WI38 (cell line): ENCODE data around the gene SYPL1.

Experiments used
- H3K4me3 ChIP-seq: 2 replicates; pipeline ENCODE4 v1.5.1; 2011; ENCODE audit warnings: low read depth, mild to moderate bottlenecking, control low read depth, low read length
- CTCF ChIP-seq: IDR thresholded peaks from 2 replicates; pipeline ENCODE4 v1.5.1; 2012; ENCODE audit warnings: low read depth, mild to moderate bottlenecking, control low read depth, low read length

The SYPL1 gene

GRCh38 chr7:106050002-106050745 is 61.9 kb downstream of the SYPL1 start:
- no peak overlapping the region for H3K4me3 ChIP-seq
- no peak; the same call in 1 of the 2 replicates for TF ChIP-seq CTCF

GRCh38 chr7:106049139-106049752 is 62.9 kb downstream of the SYPL1 start:
- TF ChIP-seq CTCF = no peak
- H3K4me3 ChIP-seq = no peak overlapping the region

DNA sequence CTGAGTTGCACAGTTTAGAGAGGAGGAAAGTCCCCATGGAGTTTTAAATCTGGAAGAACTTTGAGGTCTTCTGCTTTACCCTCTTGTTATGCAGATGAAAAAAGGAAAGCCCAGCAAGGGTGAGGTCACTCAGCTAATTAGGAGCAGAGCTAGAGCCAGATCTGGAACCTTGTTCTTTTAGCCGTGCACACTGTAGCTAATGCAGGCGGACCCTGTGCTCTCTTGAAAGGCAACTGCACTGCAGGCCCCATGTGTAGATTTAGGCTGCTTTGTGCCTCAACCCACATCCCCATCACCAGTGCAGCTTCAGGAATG is 63.4 kb downstream of the SYPL1 start:
- H3K4me3 ChIP-seq = no peak overlapping the region
- TF ChIP-seq CTCF = no peak

DNA sequence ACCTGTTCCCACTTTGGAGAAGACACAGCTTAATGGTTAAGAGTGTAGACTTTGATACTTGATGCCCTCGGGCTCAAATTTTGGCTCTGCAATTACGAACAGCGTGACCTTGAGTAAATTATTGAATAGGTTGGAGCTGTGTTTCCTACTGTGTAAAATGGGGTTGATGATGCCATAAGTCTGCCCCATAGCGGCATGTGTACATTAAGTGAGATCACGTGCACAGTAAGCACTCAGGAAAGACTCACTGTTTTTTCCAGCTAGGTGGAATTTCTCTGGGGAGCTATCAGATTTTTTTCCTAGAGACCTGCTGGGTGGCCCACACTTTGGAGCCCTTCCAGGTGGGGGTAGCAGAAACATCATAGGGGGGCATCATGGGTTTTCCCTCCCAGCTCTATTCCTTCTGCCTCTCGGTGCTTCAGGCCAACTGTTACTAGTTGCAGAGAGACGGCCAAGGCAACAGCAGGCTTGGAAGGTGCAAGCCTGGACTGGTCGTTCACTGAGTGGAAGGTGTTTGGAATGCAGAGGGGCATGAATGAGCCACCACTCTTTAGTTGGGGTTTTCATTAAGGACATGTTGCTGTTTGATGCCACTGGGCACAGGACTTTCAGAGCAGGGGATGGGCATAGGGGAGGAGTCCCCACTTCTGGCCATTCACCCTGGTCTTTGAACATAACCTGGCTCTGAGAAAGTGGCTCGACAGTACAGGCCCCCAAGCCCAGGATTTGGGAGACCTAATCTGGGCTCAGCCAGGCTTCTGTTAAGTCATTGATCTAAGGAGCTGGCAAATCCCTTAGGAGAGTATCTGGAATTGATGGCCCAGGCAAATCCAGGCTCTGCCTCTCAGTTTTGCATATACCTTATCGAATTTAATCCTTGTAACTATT is 64.0 kb downstream of the SYPL1 start:
- no peak overlapping the region for H3K4me3 ChIP-seq
- no peak for TF ChIP-seq CTCF

GRCh38 chr7:106047184-106047583 is 64.9 kb downstream of the SYPL1 start:
- TF ChIP-seq CTCF = no peak
- H3K4me3 ChIP-seq = no peak overlapping the region

DNA sequence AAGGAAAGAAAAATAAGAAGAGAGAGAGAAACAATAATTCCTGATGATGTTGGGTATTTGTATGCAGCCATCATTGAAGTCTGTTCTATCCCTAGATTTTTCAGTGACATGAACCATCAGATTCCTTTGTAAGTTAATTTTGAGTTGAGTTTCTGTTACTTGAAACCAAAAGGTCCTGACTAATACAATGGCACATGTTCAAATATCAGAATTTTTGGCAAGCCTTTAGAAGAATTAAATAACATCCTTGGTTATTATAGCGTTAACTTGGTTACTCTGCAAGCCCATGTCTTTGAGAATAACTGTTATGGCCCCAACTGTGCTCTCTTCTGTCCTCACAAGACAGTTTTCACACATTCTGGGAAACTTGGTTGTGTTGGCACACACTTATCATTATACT is 66.5 kb downstream of the SYPL1 start:
- no peak for TF ChIP-seq CTCF
- H3K4me3 ChIP-seq = no peak overlapping the region

GRCh38 chr7:106045139-106045538 is 67.0 kb downstream of the SYPL1 start:
- no peak overlapping the region for H3K4me3 ChIP-seq
- TF ChIP-seq CTCF = no peak
